ENCODE results near the gene RSPH6A. TPM values are rescaled to one million over a fixed set of nuclear protein-coding genes. Genes with fewer than 3 reads are reported as not detected.
A peak's percentile ranks its signal among the peaks of the same experiment; 100 is the strongest.

Gene RSPH6A
- 0.01 TPM for polyA plus RNA-seq (2013, experiment 1 of 2)
- not detected for polyA plus RNA-seq (2013, experiment 2 of 2)

GRCh38 chr19:45814851-45815480 lies at the start of gene RSPH6A:
Gene RSPH6A (minus strand): TSS chr19:45815308. CDS start chr19:45815176, 132 bp downstream.
- H2BK5ac ChIP-seq (ENCODE audit: low read depth, low read length, poor library complexity, severe bottlenecking): no peak within 1 kb of the TSS
- H2BK15ac ChIP-seq (ENCODE audit: low read depth, poor library complexity, severe bottlenecking): peak within 1 kb of the TSS; percentile 55
- no peak for DNase-seq
- H3K4me1 ChIP-seq (ENCODE audit: control insufficient read depth, insufficient read depth, low read depth, low read length): peaks cover 42% of the 10 kb centered on the region
- H3K27me3 ChIP-seq (ENCODE audit: control insufficient read depth in 1 of 2, insufficient read depth in 1 of 2, low read length in 2 of 2): no peaks in the 10 kb centered on the region
- H2AFZ ChIP-seq (ENCODE audit: low read depth, low read length): no peak within 1 kb of the TSS
- H4K8ac ChIP-seq (ENCODE audit: low read length): peak within 1 kb of the TSS; percentile 71
- H3K9me3 ChIP-seq (ENCODE audit: control insufficient read depth, low read length): no peaks in the 10 kb centered on the region
- H3K4me3 ChIP-seq (ENCODE audit: insufficient read depth in 1 of 2, low read depth in 1 of 2, low read length in 2 of 2): peak within 1 kb of the TSS in 1 of 2 experiments; percentile 61
- peak within 1 kb of the TSS; percentile 40 for H2AK5ac ChIP-seq (ENCODE audit: low read length, severe bottlenecking)
- WGBS: 39% methylated on average over 39 of the region's 40 CpGs
- no peak within 1 kb of the TSS for H3K23ac ChIP-seq (ENCODE audit: low read length in 2 of 2)
- H3K79me1 ChIP-seq (replicated peaks; ENCODE audit: low read length, poor library complexity, severe bottlenecking): no peaks in the 10 kb centered on the region
- peak within 1 kb of the TSS; percentile 16 for H3K9ac ChIP-seq (ENCODE audit: low read length)
- peak within 1 kb of the TSS; percentile 6 for H4K91ac ChIP-seq (ENCODE audit: low read length)
- H2BK12ac ChIP-seq (ENCODE audit: low read length in 2 of 2): peak within 1 kb of the TSS in 1 of 2 experiments; percentile 15
- H3K4me2 ChIP-seq (ENCODE audit: low read length, poor library complexity, severe bottlenecking): peak within 1 kb of the TSS; percentile 71
- H2BK120ac ChIP-seq (ENCODE audit: low read depth, low read length): peak within 1 kb of the TSS; percentile 64
- H3K4ac ChIP-seq (ENCODE audit: low read depth in 1 of 2, low read length in 2 of 2): no peak within 1 kb of the TSS
- peaks cover 22 to 30% of the 10 kb centered on the region in 2 experiments for H3K36me3 ChIP-seq (ENCODE audit: control insufficient read depth in 1 of 2, insufficient read depth in 2 of 2, low read depth in 1 of 2, low read length in 2 of 2)
- H3K18ac ChIP-seq (ENCODE audit: low read depth in 1 of 2, low read length in 2 of 2): peak within 1 kb of the TSS; percentile 14 to 49
- no peak within 1 kb of the TSS for H3K14ac ChIP-seq (ENCODE audit: low read length in 2 of 2)
- H3K27ac ChIP-seq (ENCODE audit: low read length, poor library complexity, severe bottlenecking): no peak within 1 kb of the TSS

- no peak overlapping the region for H2BK12ac ChIP-seq (ENCODE audit: low read length in 2 of 2)
- no peak overlapping the region for H3K23ac ChIP-seq (ENCODE audit: low read length in 2 of 2)
- no peak overlapping the region for H3K14ac ChIP-seq (ENCODE audit: low read length in 2 of 2)
- no peak for DNase-seq
- no peak overlapping the region for H2BK5ac ChIP-seq (ENCODE audit: low read depth, low read length, poor library complexity, severe bottlenecking)
- H3K4me1 ChIP-seq (ENCODE audit: control insufficient read depth, insufficient read depth, low read depth, low read length): peaks cover 9% of the 10 kb centered on the region
- H2AK5ac ChIP-seq (ENCODE audit: low read length, severe bottlenecking): no peak overlapping the region
- H3K79me1 ChIP-seq (replicated peaks; ENCODE audit: low read length, poor library complexity, severe bottlenecking): no peaks in the 10 kb centered on the region
- WGBS: 11% methylated on average over 12 of the region's 12 CpGs
- peak overlapping the region; percentile 57 for H3K4me2 ChIP-seq (ENCODE audit: low read length, poor library complexity, severe bottlenecking)
- H3K9me3 ChIP-seq (ENCODE audit: control insufficient read depth, low read length): no peaks in the 10 kb centered on the region
- H3K18ac ChIP-seq (ENCODE audit: low read depth in 1 of 2, low read length in 2 of 2): no peak overlapping the region
- no peak overlapping the region for H2BK120ac ChIP-seq (ENCODE audit: low read depth, low read length)
- H2BK15ac ChIP-seq (ENCODE audit: low read depth, poor library complexity, severe bottlenecking): no peak overlapping the region
- peak overlapping the region in 1 of 2 experiments; percentile 30 for H3K4me3 ChIP-seq (ENCODE audit: insufficient read depth in 1 of 2, low read depth in 1 of 2, low read length in 2 of 2)
- peaks cover 33 to 46% of the 10 kb centered on the region in 2 experiments for H3K27me3 ChIP-seq (ENCODE audit: control insufficient read depth in 1 of 2, insufficient read depth in 1 of 2, low read length in 2 of 2)
- H4K8ac ChIP-seq (ENCODE audit: low read length): no peak overlapping the region
- H4K91ac ChIP-seq (ENCODE audit: low read length): no peak overlapping the region
- peaks cover 3% of the 10 kb centered on the region in 2 experiments for H3K36me3 ChIP-seq (ENCODE audit: control insufficient read depth in 1 of 2, insufficient read depth in 2 of 2, low read depth in 1 of 2, low read length in 2 of 2)
- H3K27ac ChIP-seq (ENCODE audit: low read length, poor library complexity, severe bottlenecking): no peak overlapping the region
- no peak overlapping the region for H3K4ac ChIP-seq (ENCODE audit: low read depth in 1 of 2, low read length in 2 of 2)
- H2AFZ ChIP-seq (ENCODE audit: low read depth, low read length): no peak overlapping the region
- no peak overlapping the region for H3K9ac ChIP-seq (ENCODE audit: low read length)
Observed at GRCh38 chr19:45864629-45865082, 49.5 kb upstream of the RSPH6A start.

GRCh38 chr19:45863840-45864628 lies 48.9 kb upstream of the RSPH6A start, which contains the start of gene FOXA3:
Gene FOXA3 (plus strand): TSS chr19:45864326. CDS start chr19:45864457, 131 bp downstream.
- peaks cover 9% of the 10 kb centered on the region in 2 experiments for H3K36me3 ChIP-seq (ENCODE audit: control insufficient read depth in 1 of 2, insufficient read depth in 2 of 2, low read depth in 1 of 2, low read length in 2 of 2)
- H3K4me1 ChIP-seq (ENCODE audit: control insufficient read depth, insufficient read depth, low read depth, low read length): peaks cover 9% of the 10 kb centered on the region
- peak within 1 kb of the TSS; percentile 57 for H3K4me2 ChIP-seq (ENCODE audit: low read length, poor library complexity, severe bottlenecking)
- peak within 1 kb of the TSS; percentile 65 for H3K9ac ChIP-seq (ENCODE audit: low read length)
- H4K91ac ChIP-seq (ENCODE audit: low read length): no peak within 1 kb of the TSS
- 4% methylated on average over 65 of the region's 71 CpGs for WGBS
- H3K4me3 ChIP-seq (ENCODE audit: insufficient read depth in 1 of 2, low read depth in 1 of 2, low read length in 2 of 2): peak within 1 kb of the TSS; percentile 30 to 91
- peak within 1 kb of the TSS; percentile 18 for H2BK15ac ChIP-seq (ENCODE audit: low read depth, poor library complexity, severe bottlenecking)
- H2BK120ac ChIP-seq (ENCODE audit: low read depth, low read length): no peak within 1 kb of the TSS
- H3K23ac ChIP-seq (ENCODE audit: low read length in 2 of 2): peak within 1 kb of the TSS in 1 of 2 experiments; percentile 81
- no peak within 1 kb of the TSS for H2BK5ac ChIP-seq (ENCODE audit: low read depth, low read length, poor library complexity, severe bottlenecking)
- H2BK12ac ChIP-seq (ENCODE audit: low read length in 2 of 2): peak within 1 kb of the TSS in 1 of 2 experiments; percentile 52
- DNase-seq: peak; percentile 62
- H4K8ac ChIP-seq (ENCODE audit: low read length): peak within 1 kb of the TSS; percentile 28
- no peak within 1 kb of the TSS for H3K14ac ChIP-seq (ENCODE audit: low read length in 2 of 2)
- peak within 1 kb of the TSS; percentile 37 for H2AK5ac ChIP-seq (ENCODE audit: low read length, severe bottlenecking)
- H3K18ac ChIP-seq (ENCODE audit: low read depth in 1 of 2, low read length in 2 of 2): peak within 1 kb of the TSS in 1 of 2 experiments; percentile 53
- peaks cover 33 to 46% of the 10 kb centered on the region in 2 experiments for H3K27me3 ChIP-seq (ENCODE audit: control insufficient read depth in 1 of 2, insufficient read depth in 1 of 2, low read length in 2 of 2)
- H3K27ac ChIP-seq (ENCODE audit: low read length, poor library complexity, severe bottlenecking): no peak within 1 kb of the TSS
- H3K9me3 ChIP-seq (ENCODE audit: control insufficient read depth, low read length): no peaks in the 10 kb centered on the region
- no peak within 1 kb of the TSS for H3K4ac ChIP-seq (ENCODE audit: low read depth in 1 of 2, low read length in 2 of 2)
- peaks cover under 1% of the 10 kb centered on the region for H3K79me1 ChIP-seq (replicated peaks; ENCODE audit: low read length, poor library complexity, severe bottlenecking)
- no peak within 1 kb of the TSS for H2AFZ ChIP-seq (ENCODE audit: low read depth, low read length)

Measured in mesenchymal stem cell (in vitro differentiated cells and primary cell).